HTERT RPE-1 (cell line): Measurements from ENCODE around the gene RYK.
"Not testable (repeated sequence)": the region's sequence is repeated elsewhere in the genome, so short reads cannot be mapped to it uniquely, and the experiment has no call there.

Experiments
- in situ Hi-C: fragments of 300-500 bp; cut with MboI; formaldehyde crosslinking; loops from 4 replicates; pipeline ENCODE4 v1.14.3; 2020; ENCODE audit warnings: low sequenced_read_pairs

The RYK gene

GRCh38 chr3:134224796-134225156, 25.9 kb downstream of the RYK start:
- in situ Hi-C loops = not testable (repeated sequence)

GRCh38 chr3:134222835-134223234, 27.8 kb downstream of the RYK start:
- in situ Hi-C loops = no loop called here

- in situ Hi-C loops = no loop called here
Observed at GRCh38 chr3:134216851-134217250, 33.8 kb downstream of the RYK start.

- in situ Hi-C loops = no loop called here
Observed at GRCh38 chr3:134216191-134216764, 34.4 kb downstream of the RYK start.

- in situ Hi-C loops = no loop called here
Observed at GRCh38 chr3:134214239-134214638, 36.4 kb downstream of the RYK start.

- in situ Hi-C loops = no loop called here
Observed at GRCh38 chr3:134212967-134213665, 37.5 kb downstream of the RYK start.

- in situ Hi-C loops = no loop called here
Observed at GRCh38 chr3:134211797-134212196, 38.9 kb downstream of the RYK start.

GRCh38 chr3:134205451-134205850, 45.2 kb downstream of the RYK start:
- in situ Hi-C loops = no loop called here

GRCh38 chr3:134201201-134202130, 49.2 kb downstream of the RYK start:
- in situ Hi-C loops = no loop called here

GRCh38 chr3:134199880-134200279, 50.8 kb downstream of the RYK start:
- in situ Hi-C loops = not testable (repeated sequence)

- in situ Hi-C loops = no loop called here
Observed at GRCh38 chr3:134199240-134199639, 51.4 kb downstream of the RYK start.

- in situ Hi-C loops = no loop called here
Observed at GRCh38 chr3:134198414-134198813, 52.2 kb downstream of the RYK start.

- in situ Hi-C loops = no loop called here
Observed at GRCh38 chr3:134197681-134198261, 52.9 kb downstream of the RYK start.

- in situ Hi-C loops = no loop called here
Observed at GRCh38 chr3:134194247-134194646, 56.4 kb downstream of the RYK start.

- in situ Hi-C loops = no loop called here
Observed at GRCh38 chr3:134190250-134190649, 60.4 kb downstream of the RYK start.

- in situ Hi-C loops = no loop called here
Observed at GRCh38 chr3:134189849-134190248, 60.8 kb downstream of the RYK start.

- in situ Hi-C loops = no loop called here
Observed at GRCh38 chr3:134186391-134186790, 64.3 kb downstream of the RYK start.

GRCh38 chr3:134180761-134181160, 69.9 kb downstream of the RYK start:
- in situ Hi-C loops = no loop called here

GRCh38 chr3:134179508-134179907, 71.2 kb downstream of the RYK start:
- in situ Hi-C loops = no loop called here

GRCh38 chr3:134163096-134163495, 87.6 kb downstream of the RYK start:
- in situ Hi-C loops = no loop called here

GRCh38 chr3:134161898-134162615, 88.6 kb downstream of the RYK start:
- in situ Hi-C loops = no loop called here
